Panc1 (cell line): Measurements from ENCODE around the gene MINK1. TPM values are rescaled to one million over a fixed set of nuclear protein-coding genes. Genes with fewer than 3 reads are reported as not detected.

Experiments used
- ATAC-seq: fragments of 200-7000 bp; cut with Tn5 transposase; 2 replicates; pipeline ENCODE4 v1.9.1; 2020; ENCODE audit warnings: mild to moderate bottlenecking, moderate library complexity
- BruUV-seq: library from RNA; stranded (reverse); fragments of 400-500 nt; replicated peaks from 2 replicates; lab custom pipeline; 2021; lab: Mats Ljungman, UMichigan
- CTCF ChIA-PET: fragments of 300-600 bp; sonication (Branson Sonifier 250); formaldehyde crosslinking; loops from one replicate; lab custom pipeline; 2022; ENCODE audit warnings: antibody characterized with exemption; lab: Charles Lee
- POLR2A ChIA-PET: fragments of 300-600 bp; sonication (Branson Sonifier 250); formaldehyde crosslinking; loops from one replicate; lab custom pipeline; 2022; ENCODE audit warnings: antibody characterized with exemption; lab: Charles Lee
- DNase-seq: peaks from one replicate; pipeline ENCODE4 v3.0.0-alpha.2; 2010; ENCODE audit warnings: low read depth, low spot score
- H3K27ac ChIP-seq: 2 replicates; pipeline ENCODE4 v1.5.1; 2011; ENCODE audit warnings: mild to moderate bottlenecking, low read length, inconsistent platforms
- H3K27me3 ChIP-seq: fragments of 200-500 bp; sonication (Bioruptor generic); 2 replicates; pipeline ENCODE4 v1.6.0; 2014; ENCODE audit warnings: low read length, inconsistent platforms; ENCODE audit not compliant: control insufficient read depth, insufficient read depth
- H3K36me3 ChIP-seq: fragments of 200-500 bp; sonication (Bioruptor generic); 2 replicates; pipeline ENCODE4 v1.5.1; 2014; ENCODE audit warnings: inconsistent platforms, mild to moderate bottlenecking, low read length, moderate library complexity; ENCODE audit not compliant: control insufficient read depth, insufficient read depth
- H3K4me1 ChIP-seq: 2 replicates; pipeline ENCODE4 v1.5.1; 2011; ENCODE audit warnings: inconsistent platforms, mild to moderate bottlenecking, low read length, moderate library complexity; ENCODE audit not compliant: control insufficient read depth, insufficient read depth
- H3K4me3 ChIP-seq, 2 experiments: 2 replicates each; pipeline ENCODE4 v1.5.1; 2011 to 2012; ENCODE audit warnings: low read depth in 2 of 2, low read length in 2 of 2, mild to moderate bottlenecking in 2 of 2, inconsistent platforms in 1 of 2, moderate library complexity in 1 of 2
- H3K9me3 ChIP-seq: fragments of 200-500 bp; sonication (Bioruptor generic); 2 replicates; pipeline ENCODE4 v1.5.1; 2014; ENCODE audit warnings: low read depth, mild to moderate bottlenecking, inconsistent platforms, low read length, moderate library complexity; ENCODE audit not compliant: control insufficient read depth, insufficient read depth
- CTCF ChIP-seq: fragments of 450-650 bp; IDR thresholded peaks from 2 replicates; pipeline ENCODE4 v1.5.1; 2017; ENCODE audit warnings: mild to moderate bottlenecking
- POLR2AphosphoS5 ChIP-seq: IDR thresholded peaks from 2 replicates; pipeline ENCODE4 v1.6.1; 2012; ENCODE audit warnings: mild to moderate bottlenecking, low read depth, low read length, moderate library complexity
- SIN3A ChIP-seq: IDR thresholded peaks from 2 replicates; pipeline ENCODE4 v1.6.1; 2012; ENCODE audit warnings: low read depth, mild to moderate bottlenecking, low read length, moderate library complexity, borderline replicate concordance; ENCODE audit not compliant: insufficient read depth
- TCF7L2 ChIP-seq: IDR thresholded peaks from 2 replicates; pipeline ENCODE4 v1.6.1; 2011; ENCODE audit warnings: mild to moderate bottlenecking, low read depth, low read length, inconsistent platforms
- in situ Hi-C: cut with HindIII; loops from 2 replicates; pipeline ENCODE4 v1.10.0; 2016; ENCODE audit warnings: low sequenced_read_pairs, low pct_unique_long_range_greater_than_20kb
- intact Hi-C: fragments of 100-400 bp; cut with micrococcal nuclease; formaldehyde crosslinking; loops from one replicate; pipeline ENCODE4 v1.10.0; 2022; ENCODE audit not compliant: unreplicated experiment
- total RNA-seq: library from RNA; stranded (reverse); gene quantifications from one replicate; pipeline ENCODE4 v1.2.1, GENCODE V29; 2021; ENCODE audit not compliant: unreplicated experiment
- TF ChIP-seq, protein P1 (sequence below), 2 experiments: IDR thresholded peaks; 2 replicates each; pipeline ENCODE4 v1.6.1; 2011 to 2012; ENCODE audit warnings: low read depth in 2 of 2, control low read depth in 1 of 2, low read length in 1 of 2, mild to moderate bottlenecking in 1 of 2, moderate library complexity in 1 of 2; ENCODE audit not compliant: insufficient read depth in 1 of 2

Gene MINK1
- total RNA-seq, 1 experiment from 2014 or later: 78.2 TPM

DNA sequence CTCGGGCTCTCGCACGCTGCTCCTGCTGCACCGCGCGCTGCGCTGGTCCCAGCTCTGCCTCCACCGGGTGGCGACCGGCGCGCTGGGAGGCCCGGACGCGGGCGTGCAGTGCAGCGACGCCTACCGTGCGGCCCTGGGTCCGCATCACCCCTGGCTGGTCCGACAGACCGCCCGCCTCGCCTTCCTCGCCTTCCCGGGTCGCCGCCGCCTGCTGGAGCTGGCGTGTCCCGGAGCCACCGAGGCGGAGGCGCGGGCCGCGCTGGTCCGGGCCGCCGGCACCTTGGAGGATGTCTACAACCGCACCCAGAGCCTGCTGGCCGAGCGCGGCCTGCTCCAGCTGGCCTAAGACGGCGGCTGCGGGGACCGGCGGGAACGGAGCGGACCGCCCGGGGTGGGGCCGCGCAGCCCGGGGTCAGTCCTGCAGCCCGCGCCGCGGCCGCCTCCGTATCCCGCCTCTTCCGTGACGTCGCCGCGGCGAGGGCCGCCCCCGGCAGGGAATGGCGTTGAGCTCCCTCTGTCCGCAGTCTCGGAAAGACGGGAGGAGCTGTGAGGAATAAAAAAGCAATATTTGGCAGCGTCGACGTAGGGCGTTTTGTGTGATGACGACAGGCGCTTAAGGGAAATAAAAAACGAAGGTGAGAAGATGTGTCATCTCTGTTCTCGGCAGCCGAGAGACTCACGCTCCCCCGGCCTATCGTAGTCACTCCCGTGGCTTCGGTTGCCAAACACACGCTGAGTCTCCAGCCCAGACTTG, 43.0 kb upstream of the MINK1 start (continued):
- peak; percentile 91 for TF ChIP-seq CTCF

GRCh38 chr17:4790705-4791088, 42.4 kb upstream of the MINK1 start:
- in situ Hi-C loops: no loop called here
- H3K4me1 ChIP-seq: peaks cover 6% of the 10 kb centered on the region
- ATAC-seq: no peak
- no TSS peak for BruUV-seq
- TF ChIP-seq CTCF (no peak), POLR2AphosphoS5 (no peak; the same call in 1 of the 2 replicates), SIN3A (no peak), TCF7L2 (no peak)
- TF ChIP-seq, protein P1, sequence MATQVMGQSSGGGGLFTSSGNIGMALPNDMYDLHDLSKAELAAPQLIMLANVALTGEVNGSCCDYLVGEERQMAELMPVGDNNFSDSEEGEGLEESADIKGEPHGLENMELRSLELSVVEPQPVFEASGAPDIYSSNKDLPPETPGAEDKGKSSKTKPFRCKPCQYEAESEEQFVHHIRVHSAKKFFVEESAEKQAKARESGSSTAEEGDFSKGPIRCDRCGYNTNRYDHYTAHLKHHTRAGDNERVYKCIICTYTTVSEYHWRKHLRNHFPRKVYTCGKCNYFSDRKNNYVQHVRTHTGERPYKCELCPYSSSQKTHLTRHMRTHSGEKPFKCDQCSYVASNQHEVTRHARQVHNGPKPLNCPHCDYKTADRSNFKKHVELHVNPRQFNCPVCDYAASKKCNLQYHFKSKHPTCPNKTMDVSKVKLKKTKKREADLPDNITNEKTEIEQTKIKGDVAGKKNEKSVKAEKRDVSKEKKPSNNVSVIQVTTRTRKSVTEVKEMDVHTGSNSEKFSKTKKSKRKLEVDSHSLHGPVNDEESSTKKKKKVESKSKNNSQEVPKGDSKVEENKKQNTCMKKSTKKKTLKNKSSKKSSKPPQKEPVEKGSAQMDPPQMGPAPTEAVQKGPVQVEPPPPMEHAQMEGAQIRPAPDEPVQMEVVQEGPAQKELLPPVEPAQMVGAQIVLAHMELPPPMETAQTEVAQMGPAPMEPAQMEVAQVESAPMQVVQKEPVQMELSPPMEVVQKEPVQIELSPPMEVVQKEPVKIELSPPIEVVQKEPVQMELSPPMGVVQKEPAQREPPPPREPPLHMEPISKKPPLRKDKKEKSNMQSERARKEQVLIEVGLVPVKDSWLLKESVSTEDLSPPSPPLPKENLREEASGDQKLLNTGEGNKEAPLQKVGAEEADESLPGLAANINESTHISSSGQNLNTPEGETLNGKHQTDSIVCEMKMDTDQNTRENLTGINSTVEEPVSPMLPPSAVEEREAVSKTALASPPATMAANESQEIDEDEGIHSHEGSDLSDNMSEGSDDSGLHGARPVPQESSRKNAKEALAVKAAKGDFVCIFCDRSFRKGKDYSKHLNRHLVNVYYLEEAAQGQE (IDR thresholded peaks at IDR 0.05; ENCODE audit: insufficient read depth in 1 of 2, low read depth in 2 of 2, low read length in 1 of 2): no peak
- DNase-seq: no peak
- H3K9me3 ChIP-seq: no peaks in the 10 kb centered on the region
- CTCF ChIA-PET: interaction anchor here (0.6 to 1.5 kb wide), 3 partner anchors 9 to 80 kb away, joined by 3 to 17 read pairs (median 4); partner anchors contain the start of gene ARRB2
- peak overlapping the region; percentile 59 to 67 for H3K4me3 ChIP-seq
- no peaks in the 10 kb centered on the region; the same call in 1 of the 2 replicates for H3K36me3 ChIP-seq
- H3K27ac ChIP-seq: peak overlapping the region; percentile 23; the same call in 1 of the 2 replicates
- POLR2A ChIA-PET: interaction anchor here (0.5 to 0.7 kb wide), 3 partner anchors 34 to 112 kb away, joined by 3 to 12 read pairs (median 5); no protein-coding TSS in a partner anchor
- intact Hi-C loops: no loop called here
- H3K27me3 ChIP-seq: no peaks in the 10 kb centered on the region

GRCh38 chr17:4795168-4795567, 38.0 kb upstream of the MINK1 start:
- peak overlapping the region; percentile 20; the same call in 1 of the 2 replicates for H3K27ac ChIP-seq
- intact Hi-C loops (no loop called here), in situ Hi-C loops (no loop called here)
- no peaks in the 10 kb centered on the region for H3K4me1 ChIP-seq
- no peaks in the 10 kb centered on the region; the same call in none of the 2 replicates for H3K36me3 ChIP-seq
- H3K27me3 ChIP-seq: no peaks in the 10 kb centered on the region
- TF ChIP-seq, protein P1 (IDR thresholded peaks at IDR 0.05; ENCODE audit: insufficient read depth in 1 of 2, low read depth in 2 of 2, low read length in 1 of 2): no peak
- TF ChIP-seq TCF7L2 (no peak), POLR2AphosphoS5 (no peak), SIN3A (no peak), CTCF (no peak)
- H3K9me3 ChIP-seq: no peaks in the 10 kb centered on the region
- ATAC-seq (no peak), DNase-seq (no peak)
- POLR2A ChIA-PET: no interaction called here
- CTCF ChIA-PET: no interaction called here
- no TSS peak for BruUV-seq
- H3K4me3 ChIP-seq: peak overlapping the region in 1 of 2 experiments; percentile 100; a peak in 2 of 4 replicates
